ENCODE results near the gene STAB2. TPM values are rescaled to one million over a fixed set of nuclear protein-coding genes. Genes with fewer than 3 reads are reported as not detected.

Gene STAB2
- total RNA-seq, 1 donor from 2014 or later: not detected

GRCh38 chr12:103716517-103717196, 129.6 kb downstream of the STAB2 start:
- TF ChIP-seq, protein P1, sequence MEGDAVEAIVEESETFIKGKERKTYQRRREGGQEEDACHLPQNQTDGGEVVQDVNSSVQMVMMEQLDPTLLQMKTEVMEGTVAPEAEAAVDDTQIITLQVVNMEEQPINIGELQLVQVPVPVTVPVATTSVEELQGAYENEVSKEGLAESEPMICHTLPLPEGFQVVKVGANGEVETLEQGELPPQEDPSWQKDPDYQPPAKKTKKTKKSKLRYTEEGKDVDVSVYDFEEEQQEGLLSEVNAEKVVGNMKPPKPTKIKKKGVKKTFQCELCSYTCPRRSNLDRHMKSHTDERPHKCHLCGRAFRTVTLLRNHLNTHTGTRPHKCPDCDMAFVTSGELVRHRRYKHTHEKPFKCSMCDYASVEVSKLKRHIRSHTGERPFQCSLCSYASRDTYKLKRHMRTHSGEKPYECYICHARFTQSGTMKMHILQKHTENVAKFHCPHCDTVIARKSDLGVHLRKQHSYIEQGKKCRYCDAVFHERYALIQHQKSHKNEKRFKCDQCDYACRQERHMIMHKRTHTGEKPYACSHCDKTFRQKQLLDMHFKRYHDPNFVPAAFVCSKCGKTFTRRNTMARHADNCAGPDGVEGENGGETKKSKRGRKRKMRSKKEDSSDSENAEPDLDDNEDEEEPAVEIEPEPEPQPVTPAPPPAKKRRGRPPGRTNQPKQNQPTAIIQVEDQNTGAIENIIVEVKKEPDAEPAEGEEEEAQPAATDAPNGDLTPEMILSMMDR (IDR thresholded peaks at IDR 0.05): no peak

DNA sequence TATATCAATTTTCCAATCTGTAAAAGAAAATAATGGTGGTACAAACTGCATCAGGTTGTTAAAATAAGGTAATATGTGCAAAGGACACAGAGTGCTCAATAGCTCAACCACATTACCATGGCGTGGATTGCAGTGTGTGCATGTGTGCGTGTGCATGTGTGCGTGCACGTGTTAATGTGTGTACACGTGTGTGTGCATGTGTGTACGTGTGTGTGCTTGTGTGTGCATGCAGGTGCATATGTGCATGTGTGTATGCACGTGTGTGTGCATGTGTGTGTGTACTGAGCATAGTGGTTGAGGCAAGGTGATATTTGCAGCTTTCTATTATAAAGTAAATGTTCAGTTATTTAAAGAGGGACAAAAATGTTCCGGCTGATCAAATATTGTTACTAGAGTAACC, 138.3 kb downstream of the STAB2 start:
- Mint-ChIP-seq H3K4me1 (ENCODE audit: unreplicated experiment) (no peaks in the 10 kb centered on the region), H3K4me3 (ENCODE audit: unreplicated experiment) (no peak overlapping the region), H3K9me3 (ENCODE audit: unreplicated experiment) (no peaks in the 10 kb centered on the region), H3K27me3 (ENCODE audit: unreplicated experiment) (peaks cover 4% of the 10 kb centered on the region), H3K27ac (ENCODE audit: unreplicated experiment) (no peak overlapping the region), H3K36me3 (ENCODE audit: unreplicated experiment) (no peaks in the 10 kb centered on the region)
- TF ChIP-seq, protein P1 (IDR thresholded peaks at IDR 0.05): no peak
- DNase-seq (ENCODE audit: extremely low spot score, unreplicated experiment): no peak

More at GRCh38 chr12:103716517-103717196, 129.6 kb downstream of the STAB2 start:
- Mint-ChIP-seq H3K4me1 (ENCODE audit: unreplicated experiment) (no peaks in the 10 kb centered on the region), H3K4me3 (ENCODE audit: unreplicated experiment) (no peak overlapping the region), H3K36me3 (ENCODE audit: unreplicated experiment) (no peaks in the 10 kb centered on the region), H3K27me3 (ENCODE audit: unreplicated experiment) (peaks cover 12% of the 10 kb centered on the region), H3K27ac (ENCODE audit: unreplicated experiment) (no peak overlapping the region), H3K9me3 (ENCODE audit: unreplicated experiment) (no peaks in the 10 kb centered on the region)
- DNase-seq (ENCODE audit: extremely low spot score, unreplicated experiment): no peak

DNA sequence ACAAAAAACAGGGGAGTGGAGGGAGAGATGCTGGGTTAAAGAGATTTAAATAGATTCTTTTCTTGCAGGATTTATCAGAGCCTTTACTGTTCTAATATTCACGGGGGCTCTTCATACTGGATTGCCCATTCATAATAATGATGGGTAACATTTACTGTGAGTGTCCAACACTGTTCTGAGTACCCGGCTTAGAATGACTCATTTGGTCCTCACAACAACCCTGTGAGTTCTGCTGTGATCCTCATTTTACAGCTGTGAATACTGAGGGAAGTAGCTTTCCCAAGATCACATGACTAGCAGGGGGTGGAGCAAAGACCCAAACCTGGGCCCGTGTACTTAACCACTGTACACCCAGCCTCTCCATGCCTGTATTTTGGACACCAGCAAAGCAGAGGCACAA, 140.6 kb downstream of the STAB2 start:
- H3K9me3 Mint-ChIP-seq (ENCODE audit: unreplicated experiment): peaks cover 5% of the 10 kb centered on the region
- DNase-seq (ENCODE audit: extremely low spot score, unreplicated experiment): no peak
- peaks cover 4% of the 10 kb centered on the region for H3K27me3 Mint-ChIP-seq (ENCODE audit: unreplicated experiment)
- H3K4me3 Mint-ChIP-seq (ENCODE audit: unreplicated experiment): no peak overlapping the region
- no peaks in the 10 kb centered on the region for H3K4me1 Mint-ChIP-seq (ENCODE audit: unreplicated experiment)
- no peak overlapping the region for H3K27ac Mint-ChIP-seq (ENCODE audit: unreplicated experiment)
- no peaks in the 10 kb centered on the region for H3K36me3 Mint-ChIP-seq (ENCODE audit: unreplicated experiment)
- TF ChIP-seq, protein P1 (IDR thresholded peaks at IDR 0.05): no peak

GRCh38 chr12:103728323-103728722, 141.2 kb downstream of the STAB2 start:
- peaks cover 5% of the 10 kb centered on the region for H3K9me3 Mint-ChIP-seq (ENCODE audit: unreplicated experiment)
- DNase-seq (ENCODE audit: extremely low spot score, unreplicated experiment): no peak
- peaks cover 4% of the 10 kb centered on the region for H3K27me3 Mint-ChIP-seq (ENCODE audit: unreplicated experiment)
- no peak overlapping the region for H3K27ac Mint-ChIP-seq (ENCODE audit: unreplicated experiment)
- H3K4me3 Mint-ChIP-seq (ENCODE audit: unreplicated experiment): no peak overlapping the region
- TF ChIP-seq, protein P1 (IDR thresholded peaks at IDR 0.05): no peak
- no peaks in the 10 kb centered on the region for H3K4me1 Mint-ChIP-seq (ENCODE audit: unreplicated experiment)
- H3K36me3 Mint-ChIP-seq (ENCODE audit: unreplicated experiment): no peaks in the 10 kb centered on the region

GRCh38 chr12:103729499-103729898, 142.4 kb downstream of the STAB2 start:
- H3K27me3 Mint-ChIP-seq (ENCODE audit: unreplicated experiment): peaks cover 4% of the 10 kb centered on the region
- DNase-seq (ENCODE audit: extremely low spot score, unreplicated experiment): no peak

More at GRCh38 chr12:103729499-103729898, 142.4 kb downstream of the STAB2 start:
- Mint-ChIP-seq H3K36me3 (ENCODE audit: unreplicated experiment) (no peaks in the 10 kb centered on the region), H3K27ac (ENCODE audit: unreplicated experiment) (no peak overlapping the region), H3K4me1 (ENCODE audit: unreplicated experiment) (no peaks in the 10 kb centered on the region), H3K4me3 (ENCODE audit: unreplicated experiment) (no peak overlapping the region), H3K9me3 (ENCODE audit: unreplicated experiment) (peaks cover 5% of the 10 kb centered on the region)
- TF ChIP-seq, protein P1 (IDR thresholded peaks at IDR 0.05): no peak
